GM18517 (cell line): Measurements from ENCODE around the gene DOCK9.

ENCODE experiments used
- ATAC-seq: cut with Tn5 transposase; IDR thresholded peaks from one replicate; pipeline ENCODE4 v1.9.1; 2021; ENCODE audit warnings: mild to moderate bottlenecking, moderate library complexity; ENCODE audit not compliant: unreplicated experiment

DOCK9 gene

DNA sequence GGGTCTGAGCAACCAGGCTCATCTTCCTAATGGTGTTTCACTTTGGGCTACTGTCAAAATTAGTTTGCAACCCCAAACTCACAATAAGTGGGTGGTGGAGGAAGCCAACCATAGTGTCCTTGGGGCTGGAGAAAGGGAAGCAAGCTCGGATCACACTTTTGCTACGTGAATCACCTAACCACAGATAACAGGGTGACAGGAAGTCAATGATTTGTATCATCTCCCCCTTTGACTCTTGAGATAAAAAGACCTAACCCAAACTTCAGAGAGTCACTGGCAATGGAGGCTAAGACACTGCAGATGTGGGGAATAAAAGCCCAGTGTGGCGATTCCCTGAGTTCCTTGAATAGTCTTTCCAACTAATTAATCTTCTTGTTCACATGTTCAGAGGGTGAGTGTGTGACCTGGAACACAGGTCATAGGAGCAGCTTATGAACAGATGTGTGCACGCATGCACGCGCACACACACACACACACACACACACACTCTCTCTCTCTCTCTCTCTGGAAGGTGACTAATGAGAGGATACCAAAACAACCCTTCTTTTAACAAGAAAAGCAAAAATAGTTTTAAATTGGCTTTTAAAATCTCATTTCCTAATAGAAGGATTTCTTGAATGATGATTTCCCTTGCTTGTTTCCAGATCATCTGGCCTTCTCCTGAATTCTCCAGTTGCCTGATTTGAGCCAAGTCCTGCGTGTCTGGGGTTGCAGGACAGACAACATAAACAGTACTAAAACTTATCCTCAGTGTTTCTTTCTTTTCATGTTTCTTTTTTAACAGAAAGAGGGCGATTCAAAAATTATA is 21.2 kb upstream of the DOCK9 start:
- no peak for ATAC-seq

DNA sequence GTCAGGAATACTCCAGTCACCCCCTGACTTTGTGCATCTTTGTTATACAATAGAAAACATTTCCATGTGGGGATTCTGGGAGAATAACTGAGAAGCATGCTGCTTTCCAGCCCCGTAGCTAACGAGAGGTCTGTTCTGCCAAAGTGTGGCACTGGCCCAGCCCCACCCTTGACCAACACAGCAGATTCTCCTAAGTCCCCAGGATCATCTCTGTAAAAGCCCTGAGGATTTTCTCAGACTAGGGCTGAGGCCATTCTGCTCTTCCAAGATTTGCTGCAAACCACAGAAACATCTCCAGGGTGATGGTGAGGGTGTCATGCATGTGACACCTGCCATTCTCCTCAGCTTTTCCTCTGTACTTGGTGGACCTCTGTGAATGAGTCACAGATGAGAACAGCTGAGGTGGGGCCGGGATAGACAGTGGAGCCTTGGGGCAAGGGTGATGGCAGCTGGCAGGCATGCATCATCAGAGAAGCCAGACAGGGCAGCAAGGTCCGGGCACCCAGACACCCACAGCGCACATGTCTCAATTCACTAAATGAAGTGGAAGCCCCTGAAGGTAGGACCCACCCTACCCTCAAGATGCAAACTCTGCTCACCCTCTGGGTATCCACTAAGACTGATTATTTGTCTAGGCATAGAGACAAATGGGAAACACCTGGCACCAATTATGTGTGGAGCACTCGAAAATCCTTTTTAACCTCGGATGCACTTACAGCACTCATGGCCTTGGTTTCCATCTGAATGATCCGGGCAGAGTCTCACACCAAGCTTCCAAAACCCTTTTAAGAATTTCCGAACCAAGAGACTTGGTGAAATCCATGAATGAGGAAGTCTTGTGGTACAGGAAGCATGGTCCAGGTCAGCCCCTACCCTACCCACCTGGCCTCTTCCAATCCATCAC is 20.1 kb upstream of the DOCK9 start:
- no peak for ATAC-seq

DNA sequence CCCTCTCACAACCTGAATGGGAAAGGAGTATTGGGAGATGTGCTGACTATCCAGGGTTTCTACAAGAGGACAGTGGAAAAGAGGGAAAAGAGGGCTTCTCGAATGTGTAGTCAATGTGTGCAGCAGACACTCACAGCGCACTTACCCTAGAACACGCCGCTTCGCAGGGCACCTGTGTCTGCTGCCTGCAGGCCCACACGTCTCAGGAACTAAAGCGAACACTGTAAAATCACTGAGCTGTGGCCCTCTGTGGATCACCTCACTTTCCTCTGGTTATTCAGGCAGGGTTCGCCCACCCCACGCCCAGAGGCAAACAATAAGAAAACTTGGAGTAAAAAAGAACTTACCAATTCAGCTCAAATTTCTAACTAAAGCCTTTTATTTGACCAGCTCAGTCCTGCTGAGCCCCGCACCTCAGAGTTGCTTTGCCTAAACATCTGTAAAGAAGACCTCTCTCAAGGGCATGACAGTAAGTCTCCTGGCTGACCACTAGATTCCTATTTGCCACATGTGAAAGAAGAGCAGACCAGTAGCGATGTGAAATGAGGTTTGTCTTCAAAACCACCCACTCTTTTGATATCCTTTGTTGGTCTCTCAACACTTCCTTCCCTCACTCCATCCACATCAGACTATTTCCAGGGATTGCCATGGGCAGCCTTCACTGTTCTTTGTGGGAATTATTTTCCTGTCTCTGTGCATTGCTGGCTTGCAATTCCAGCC is 19.3 kb upstream of the DOCK9 start:
- no peak for ATAC-seq

DNA sequence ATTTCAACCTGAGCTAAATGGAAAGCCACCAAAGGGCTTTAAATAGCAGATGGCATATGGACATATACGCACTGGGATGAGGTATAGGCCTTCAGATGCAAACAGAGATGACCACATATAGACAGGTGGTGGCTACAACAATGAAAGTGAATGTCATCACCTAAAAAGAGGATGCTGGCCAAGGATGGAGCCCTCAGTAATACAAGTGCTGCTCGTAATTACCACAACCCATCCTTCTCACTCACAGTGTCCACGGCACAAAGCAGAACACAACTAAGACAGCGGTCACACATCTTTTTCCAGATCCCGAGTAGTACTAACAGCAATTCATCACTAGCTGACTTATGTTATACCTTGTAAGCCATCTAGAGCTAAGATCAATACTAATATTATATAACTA is 18.2 kb upstream of the DOCK9 start:
- no peak for ATAC-seq

DNA sequence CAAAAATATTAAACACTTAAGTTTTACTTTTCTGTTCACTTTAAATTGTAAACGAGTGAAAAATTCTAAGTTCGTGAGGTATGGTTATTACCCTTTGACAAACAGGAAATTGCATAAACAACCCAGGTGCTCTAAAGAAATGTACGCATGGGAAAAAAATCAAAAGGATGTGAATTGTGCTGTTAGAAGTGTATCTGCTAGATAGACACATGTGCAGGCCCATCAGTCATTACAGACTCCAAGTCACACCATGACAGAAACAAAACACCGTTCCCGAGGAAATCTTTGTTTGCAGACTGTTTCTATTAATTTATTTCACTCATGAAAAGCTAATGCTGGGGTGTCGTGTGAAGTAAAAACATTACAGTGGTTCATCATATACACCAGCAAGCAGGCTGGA is 17.0 kb upstream of the DOCK9 start:
- no peak for ATAC-seq

DNA sequence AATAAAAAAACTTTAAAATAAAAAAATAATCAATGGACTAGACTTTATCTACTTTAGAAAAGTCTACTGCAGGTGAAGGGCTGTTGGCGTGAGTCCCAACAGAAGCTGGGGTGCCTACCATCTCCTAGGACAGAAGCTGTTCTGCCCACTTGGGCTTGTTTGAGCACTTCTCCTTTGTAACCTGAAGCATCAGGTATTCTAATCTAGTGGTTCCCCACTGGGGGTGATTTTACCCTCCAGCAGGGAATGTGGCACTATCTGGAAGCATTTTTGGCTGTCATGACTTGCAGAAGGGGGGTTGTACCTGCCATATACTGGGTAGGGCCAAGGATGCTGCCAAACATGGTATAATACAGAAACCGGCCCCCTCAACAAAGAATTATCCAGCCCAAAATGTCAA is 16.2 kb upstream of the DOCK9 start:
- ATAC-seq: no peak

DNA sequence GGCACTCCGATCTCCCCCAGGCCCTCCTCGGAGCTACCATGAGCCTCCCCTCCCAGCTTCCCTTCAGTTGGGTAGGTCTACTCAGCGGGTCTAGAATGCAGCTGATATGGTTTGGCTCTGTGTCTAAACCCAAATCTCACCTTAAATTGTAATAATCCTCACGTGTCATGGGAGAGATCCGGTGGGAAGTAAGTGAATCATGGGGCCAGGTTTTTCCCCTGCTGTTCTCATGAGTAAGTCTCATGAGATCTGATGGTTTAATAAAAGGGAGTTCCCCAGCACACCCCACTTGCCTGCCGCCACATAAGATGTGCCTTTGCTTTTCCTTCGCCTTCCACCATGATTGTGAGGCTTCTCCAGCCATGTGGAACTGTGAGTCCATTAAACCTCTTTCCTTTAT is 14.5 kb upstream of the DOCK9 start:
- no peak for ATAC-seq

DNA sequence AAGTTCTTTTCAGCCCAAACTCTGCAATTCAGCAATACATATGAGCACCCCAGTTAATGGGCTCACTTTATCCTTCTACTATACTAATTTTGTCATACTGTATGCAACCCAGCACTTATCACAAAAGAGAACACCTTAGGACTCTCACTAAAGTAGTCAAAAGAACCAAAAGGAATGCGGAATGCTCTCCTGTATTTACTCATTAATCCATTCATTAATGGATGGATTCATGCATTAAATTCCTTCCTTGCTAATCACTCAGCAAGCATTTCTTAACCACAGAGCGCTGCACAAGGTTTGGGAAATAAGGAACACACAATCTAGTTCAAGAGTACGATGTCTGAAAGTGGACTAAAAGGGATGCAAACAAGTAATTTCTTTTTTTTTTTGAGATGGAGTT is 12.8 kb upstream of the DOCK9 start:
- ATAC-seq: no peak

DNA sequence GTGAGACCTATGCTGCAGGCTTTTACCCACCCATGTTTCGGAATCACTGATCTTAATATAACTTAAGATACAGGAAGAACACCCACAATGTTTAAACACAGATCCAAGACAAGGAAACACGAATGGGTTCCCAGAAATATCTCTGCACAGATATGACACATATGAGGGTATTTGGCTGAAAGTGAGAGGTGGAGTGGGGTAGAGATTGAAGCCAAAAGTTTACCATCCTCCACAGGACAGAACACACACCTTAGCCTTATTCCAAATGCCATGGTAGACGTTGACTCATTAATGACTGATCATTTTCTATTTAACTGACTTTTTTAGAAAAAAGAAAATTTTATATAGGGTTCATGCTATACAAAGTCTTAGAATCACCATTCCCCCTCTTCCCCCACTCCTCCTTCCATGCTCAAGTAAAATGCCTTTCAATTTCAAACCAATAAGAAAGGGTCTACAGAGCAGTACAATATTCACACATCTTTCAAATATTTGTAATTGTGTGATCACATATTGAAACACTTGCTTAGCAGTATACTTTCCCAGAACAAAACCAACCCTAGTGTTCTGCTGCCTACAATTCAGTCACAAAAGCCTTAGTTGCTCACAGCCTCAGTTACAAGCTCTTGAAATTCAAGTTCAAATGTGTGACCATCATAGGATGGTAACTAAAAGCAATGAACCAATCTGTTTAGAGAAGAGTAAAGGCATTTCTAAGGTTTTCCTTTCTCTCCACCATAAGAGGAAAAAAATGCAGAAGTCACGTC is 11.8 kb upstream of the DOCK9 start:
- no peak for ATAC-seq

DNA sequence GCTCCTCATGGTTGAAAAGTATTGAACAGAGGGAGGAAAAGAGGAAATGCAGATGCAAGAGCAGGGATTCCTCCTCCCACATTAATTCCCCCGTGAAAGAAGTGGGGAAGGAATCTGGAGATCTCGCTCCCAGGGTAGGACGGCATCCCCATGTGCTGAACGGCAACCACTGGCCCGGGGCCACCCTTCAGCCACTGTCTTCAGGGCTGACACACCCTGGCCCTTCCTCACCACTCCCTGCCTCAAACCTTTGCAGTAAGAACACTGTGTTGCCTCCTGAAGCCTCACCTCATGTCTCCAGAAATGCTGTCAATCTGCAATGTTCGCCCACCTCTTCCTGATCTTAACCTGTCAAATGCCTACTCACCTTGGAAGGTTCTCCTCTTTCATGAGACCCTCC is 10.9 kb upstream of the DOCK9 start:
- ATAC-seq: no peak

DNA sequence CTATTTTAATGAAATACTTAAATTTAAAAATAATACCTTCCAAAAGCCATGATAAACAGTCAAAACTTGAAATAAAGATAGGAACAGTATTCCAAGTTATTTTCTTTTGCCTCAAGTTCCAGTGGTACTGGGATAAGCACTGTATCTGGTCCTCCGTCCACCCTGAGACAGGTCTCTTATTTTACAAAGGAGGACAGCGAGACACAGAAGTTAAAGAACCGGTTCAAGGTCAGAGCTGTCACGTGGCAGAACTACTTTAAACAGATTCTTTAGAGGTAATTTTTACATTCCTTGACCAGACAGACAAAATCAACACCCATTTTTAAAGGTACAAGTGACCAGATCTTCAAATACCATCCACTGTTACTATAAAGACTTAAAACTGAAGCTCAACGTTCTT is 10.4 kb upstream of the DOCK9 start:
- no peak for ATAC-seq

DNA sequence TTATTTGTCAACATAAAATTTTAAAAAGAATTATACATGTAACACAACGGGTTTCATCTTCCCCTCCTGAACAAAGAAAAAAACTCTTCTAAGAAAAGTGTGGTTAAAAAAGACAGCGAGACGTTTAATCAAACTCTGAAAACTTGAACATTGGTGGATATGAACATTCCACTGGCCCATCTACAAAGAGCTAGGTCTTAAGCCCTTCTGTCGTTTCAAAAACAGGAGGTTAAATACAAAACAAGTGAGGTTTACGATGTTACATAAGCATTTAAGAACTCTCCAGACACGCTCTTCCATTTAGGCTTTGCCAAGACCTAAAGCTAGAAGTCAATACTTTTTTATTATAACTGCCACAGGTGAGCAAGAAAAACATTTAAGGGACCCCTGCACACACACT is 9.4 kb upstream of the DOCK9 start:
- ATAC-seq: no peak

DNA sequence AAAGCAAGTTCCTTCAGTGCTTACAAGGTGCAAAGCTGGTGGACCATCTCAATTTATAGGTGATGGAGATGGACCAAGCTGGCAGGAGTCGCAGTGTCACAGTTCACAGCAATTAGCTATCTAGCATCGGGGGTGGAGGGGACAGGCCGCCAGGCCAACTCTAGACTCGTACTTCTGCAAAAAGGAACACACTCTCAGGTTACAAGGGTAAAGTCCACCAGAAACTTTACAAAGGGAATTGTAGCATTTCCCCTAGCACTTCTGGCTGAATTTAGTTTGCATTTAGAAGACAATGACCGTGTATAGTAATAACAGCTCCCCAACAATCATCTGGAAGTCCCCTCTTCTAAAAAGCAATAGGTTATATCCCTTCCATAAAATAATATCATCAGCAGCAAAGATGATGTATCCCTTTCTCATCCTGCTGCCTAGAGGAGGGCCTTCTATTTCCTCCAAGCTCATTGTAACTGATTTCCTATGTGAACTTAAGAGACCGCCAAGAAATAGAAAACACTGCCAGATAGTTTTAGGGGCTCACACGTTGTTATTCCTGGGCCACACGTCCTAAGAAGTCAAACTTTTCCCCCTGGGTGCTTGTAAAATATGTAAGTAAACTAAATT is 8.5 kb upstream of the DOCK9 start:
- ATAC-seq: no peak

DNA sequence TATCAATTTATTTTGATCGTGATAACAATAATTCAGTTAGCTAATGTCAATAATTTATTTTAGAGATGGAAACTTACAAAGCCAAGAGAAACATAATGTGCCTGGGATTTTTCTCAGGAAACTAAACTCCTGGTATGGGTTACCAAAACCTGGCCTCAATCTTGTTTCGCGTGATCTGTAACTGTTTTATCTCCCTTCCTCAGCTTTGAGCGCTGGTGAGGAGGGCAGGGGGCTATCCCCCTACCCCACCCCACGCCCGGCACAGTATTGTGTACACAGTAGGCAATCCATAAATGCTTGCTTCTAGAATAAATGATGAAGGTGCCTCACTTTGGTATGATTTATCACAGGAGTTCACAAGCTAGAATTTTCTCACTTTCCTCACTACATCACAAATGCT is 7.7 kb upstream of the DOCK9 start:
- no peak for ATAC-seq

DNA sequence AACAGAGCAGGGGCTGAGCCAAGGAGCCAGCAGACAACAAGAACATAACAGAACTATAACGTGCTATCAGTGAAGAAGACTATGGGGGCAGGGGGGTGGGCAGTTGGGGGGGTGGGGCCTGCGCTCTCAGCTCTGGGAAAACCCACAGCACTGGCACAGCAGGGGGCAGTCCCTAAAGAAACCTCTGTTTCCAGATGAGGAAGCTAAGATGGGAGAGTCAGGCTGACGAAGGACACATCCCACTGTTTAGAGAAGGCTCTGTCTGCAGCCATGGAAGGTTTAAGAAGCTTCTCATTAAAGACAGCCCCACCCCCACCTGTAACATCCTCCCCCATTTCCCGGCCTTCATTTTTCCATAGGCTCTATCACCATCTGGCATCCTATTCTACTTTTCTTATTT is 7.1 kb upstream of the DOCK9 start:
- no peak for ATAC-seq

DNA sequence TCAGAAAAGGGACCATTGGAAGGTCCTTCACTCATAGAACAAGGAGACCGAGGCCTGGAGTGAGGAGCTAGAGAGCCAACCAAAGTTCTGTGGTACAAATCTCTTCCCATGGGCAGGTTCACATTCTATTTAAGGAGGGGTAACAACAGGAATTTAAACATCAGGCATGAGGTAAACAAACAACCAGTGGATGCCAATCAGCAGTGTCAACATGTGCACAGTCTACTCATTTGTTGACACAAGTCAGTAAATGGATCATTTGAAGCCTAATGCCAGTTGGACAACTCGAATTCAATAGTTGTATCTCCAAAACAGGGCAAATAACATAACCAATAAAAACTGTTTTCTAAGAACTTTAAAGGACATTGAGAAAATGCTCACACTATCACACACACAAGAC is 6.3 kb upstream of the DOCK9 start:
- ATAC-seq: no peak

DNA sequence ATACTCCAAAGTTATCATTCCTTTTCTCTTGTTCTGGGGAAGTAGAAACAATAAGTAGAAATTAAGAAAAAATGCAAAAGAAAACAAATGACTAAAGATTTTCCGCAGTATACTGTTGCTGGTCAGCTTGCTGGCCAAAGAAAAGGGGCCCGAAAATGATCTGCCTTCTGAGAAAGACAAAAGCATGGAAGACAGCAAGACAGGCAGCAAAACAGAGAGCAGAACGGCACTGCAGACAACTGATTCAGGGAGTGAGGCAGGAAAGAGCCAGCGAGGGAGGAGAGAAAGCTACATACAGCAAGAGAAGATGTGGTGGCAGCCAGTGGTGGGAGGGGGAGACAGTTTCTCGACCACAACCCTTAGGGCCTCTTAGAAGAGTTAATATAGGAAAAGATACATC is 5.3 kb upstream of the DOCK9 start:
- no peak for ATAC-seq

DNA sequence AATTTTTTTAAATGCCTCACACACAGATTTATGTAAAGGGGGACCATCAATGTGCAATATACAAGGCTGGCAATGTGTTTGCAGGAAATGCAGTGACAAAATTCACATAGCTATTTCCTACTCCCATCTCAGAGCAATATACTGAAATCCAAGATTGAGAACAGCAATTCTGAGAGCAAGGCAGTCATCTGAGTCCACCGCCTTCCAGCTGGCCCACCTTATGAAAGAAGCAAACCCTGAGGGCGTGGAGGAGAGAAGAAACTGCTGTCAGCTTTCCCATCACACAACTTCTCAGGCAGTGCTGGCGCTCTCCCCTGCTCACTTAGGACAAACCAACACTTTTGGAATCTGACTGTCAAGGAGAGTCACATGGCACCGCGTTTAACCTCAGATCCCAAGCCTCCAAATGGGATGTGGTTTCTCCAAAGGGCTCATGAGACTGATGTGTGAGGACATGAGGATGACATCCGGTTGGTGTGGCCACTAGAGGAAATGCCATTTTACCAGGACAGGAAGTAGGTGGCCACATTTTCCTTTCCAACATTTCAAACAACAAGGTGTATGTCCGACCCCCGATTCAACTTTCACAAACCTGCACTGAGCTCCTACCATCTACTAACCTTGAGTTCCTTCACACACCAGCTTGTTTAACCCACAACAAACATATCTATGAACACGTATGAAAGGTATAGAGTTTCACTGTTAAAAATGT is 3.7 kb upstream of the DOCK9 start:
- no peak for ATAC-seq

DNA sequence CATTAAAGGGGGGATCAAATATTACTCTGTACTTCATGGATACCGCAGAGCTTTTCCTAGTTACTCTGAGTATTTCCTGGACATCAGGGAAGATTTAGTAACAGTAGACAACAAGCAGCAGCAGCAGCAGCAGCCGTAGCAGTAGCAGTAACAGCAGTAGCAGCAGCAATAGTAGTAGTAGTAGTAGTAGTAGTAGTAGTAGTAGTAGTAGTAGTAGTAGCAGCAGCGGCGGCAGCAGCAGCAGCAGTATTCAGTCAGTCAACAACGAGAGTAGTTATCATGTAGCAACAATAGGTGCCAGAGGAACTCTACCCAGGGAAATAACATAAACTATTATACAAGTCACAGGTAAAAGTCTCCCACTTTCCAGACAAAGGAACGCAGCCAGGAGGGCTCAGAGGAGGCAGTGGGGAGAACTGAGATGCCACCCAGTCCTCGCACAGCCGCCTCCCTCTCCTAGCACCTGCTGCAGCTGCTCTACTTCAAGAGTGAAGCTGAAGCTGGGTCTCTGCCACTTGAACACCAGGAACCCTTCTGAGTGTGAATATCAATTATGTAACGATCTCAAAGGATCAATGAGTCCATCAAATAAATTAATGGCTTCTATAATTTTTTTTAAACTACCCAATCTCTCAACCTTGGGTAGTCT is 1.3 kb upstream of the DOCK9 start:
- no peak for ATAC-seq
